ENCODE measurements around the gene ZZZ3. TPM values are rescaled to one million over a fixed set of nuclear protein-coding genes. Genes with fewer than 3 reads are reported as not detected.

ZZZ3 gene
- total and polyA plus RNA-seq, 2 donors (not counting 1 experiment from before 2014, with no cell fraction given), result 14.4 to 65.7 TPM

- ATAC-seq (ENCODE audit: low read depth) (no peak), DNase-seq (no peak)
- Histone ChIP-seq H3K4me1 (ENCODE audit: control insufficient read depth in 2 of 2, insufficient read depth in 2 of 2, low read length in 2 of 2) (no peaks in the 10 kb centered on the region), H3K27ac (ENCODE audit: low read length in 2 of 2) (no peak overlapping the region), H3K36me3 (replicated peaks in 1 of 2; ENCODE audit: control extremely low read depth in 1 of 2, control insufficient read depth in 1 of 2, extremely low read depth in 1 of 2, insufficient read depth in 2 of 2, low read length in 1 of 2) (peaks cover 8 to 68% of the 10 kb centered on the region in 2 experiments), H3K4me2 (replicated peaks; ENCODE audit: low read depth, low read length, poor library complexity, severe bottlenecking) (no peak overlapping the region), H2AFZ (ENCODE audit: insufficient read depth, low read depth, low read length, poor library complexity, severe bottlenecking) (no peak overlapping the region), H3K4me3 (ENCODE audit: control extremely low read depth in 1 of 5, extremely low read depth in 1 of 5, insufficient read depth in 1 of 5, low read depth in 2 of 5, low read length in 4 of 5) (no peak overlapping the region), H3K27me3 (replicated peaks in 1 of 4; ENCODE audit: control extremely low read depth in 1 of 4, control insufficient read depth in 3 of 4, insufficient read depth in 4 of 4, low read length in 3 of 4) (no peaks in the 10 kb centered on the region), H4K20me1 (ENCODE audit: control insufficient read depth, insufficient read depth, low read length, poor library complexity, severe bottlenecking) (no peaks in the 10 kb centered on the region), H3K9ac (ENCODE audit: low read length) (no peak overlapping the region), H3K79me2 (ENCODE audit: control insufficient read depth, insufficient read depth, low read length) (no peaks in the 10 kb centered on the region), H3K9me3 (ENCODE audit: control extremely low read depth in 1 of 3, control insufficient read depth in 2 of 3, insufficient read depth in 1 of 3, low read length in 2 of 3) (no peaks in the 10 kb centered on the region)
- H3K4me3 Mint-ChIP-seq, result no peak overlapping the region
- CTCF ChIA-PET, result no interaction called here
- H3K9me3 Mint-ChIP-seq (ENCODE audit: insufficient read depth), result no peaks in the 10 kb centered on the region
- WGBS (ENCODE audit: insufficient coverage), result 100% methylated on average over 4 of the region's 4 CpGs
- H3K27ac Mint-ChIP-seq, result no peak overlapping the region
- intact Hi-C loops (cut with micrococcal nuclease), result no loop called here
- no peaks in the 10 kb centered on the region for H3K27me3 Mint-ChIP-seq
- TF ChIP-seq CTCF (IDR thresholded peaks at IDR 0.05) (no peak), EZH2 (IDR thresholded peaks at IDR 0.05; ENCODE audit: borderline replicate concordance, insufficient read depth, low read depth, low read length, poor library complexity, severe bottlenecking) (no peak)
- POLR2A ChIA-PET, result no interaction called here
- no peaks in the 10 kb centered on the region for H3K4me1 Mint-ChIP-seq
Observed at GRCh38 chr1:77716065-77716464, 33.6 kb upstream of the ZZZ3 start.

GRCh38 chr1:77709727-77710126 is 27.3 kb upstream of the ZZZ3 start:
- ChIA-PET POLR2A (no interaction called here), CTCF (no interaction called here)
- no peak overlapping the region for H3K4me3 Mint-ChIP-seq

More at GRCh38 chr1:77709727-77710126, 27.3 kb upstream of the ZZZ3 start:
- Mint-ChIP-seq H3K27ac (no peak overlapping the region), H3K4me1 (no peaks in the 10 kb centered on the region), H3K9me3 (ENCODE audit: insufficient read depth) (no peaks in the 10 kb centered on the region), H3K27me3 (no peaks in the 10 kb centered on the region)
- no peaks in the 10 kb centered on the region for H3K9me3 ChIP-seq (ENCODE audit: control extremely low read depth in 1 of 3, control insufficient read depth in 2 of 3, insufficient read depth in 1 of 3, low read length in 2 of 3)
- no peaks in the 10 kb centered on the region for H3K27me3 ChIP-seq (replicated peaks in 1 of 4; ENCODE audit: control extremely low read depth in 1 of 4, control insufficient read depth in 3 of 4, insufficient read depth in 4 of 4, low read length in 3 of 4)
- H3K27ac ChIP-seq (ENCODE audit: low read length in 2 of 2), result no peak overlapping the region
- no peaks in the 10 kb centered on the region for H4K20me1 ChIP-seq (ENCODE audit: control insufficient read depth, insufficient read depth, low read length, poor library complexity, severe bottlenecking)
- no peak overlapping the region for H3K4me3 ChIP-seq (ENCODE audit: control extremely low read depth in 1 of 5, extremely low read depth in 1 of 5, insufficient read depth in 1 of 5, low read depth in 2 of 5, low read length in 4 of 5)
- TF ChIP-seq EZH2 (IDR thresholded peaks at IDR 0.05; ENCODE audit: borderline replicate concordance, insufficient read depth, low read depth, low read length, poor library complexity, severe bottlenecking), result no peak
- TF ChIP-seq CTCF (IDR thresholded peaks at IDR 0.05), result no peak
- H3K36me3 ChIP-seq (replicated peaks in 1 of 2; ENCODE audit: control extremely low read depth in 1 of 2, control insufficient read depth in 1 of 2, extremely low read depth in 1 of 2, insufficient read depth in 2 of 2, low read length in 1 of 2), result peaks cover 17 to 66% of the 10 kb centered on the region in 2 experiments
- no peak for ATAC-seq (ENCODE audit: low read depth)
- H3K4me1 ChIP-seq (ENCODE audit: control insufficient read depth in 2 of 2, insufficient read depth in 2 of 2, low read length in 2 of 2), result no peaks in the 10 kb centered on the region
- DNase-seq, result no peak
- H3K9ac ChIP-seq (ENCODE audit: low read length), result no peak overlapping the region
- 98% methylated on average over 3 of the region's 3 CpGs for WGBS (ENCODE audit: insufficient coverage)
- no peaks in the 10 kb centered on the region for H3K79me2 ChIP-seq (ENCODE audit: control insufficient read depth, insufficient read depth, low read length)
- intact Hi-C loops (cut with micrococcal nuclease), result no loop called here
- no peak overlapping the region for H3K4me2 ChIP-seq (replicated peaks; ENCODE audit: low read depth, low read length, poor library complexity, severe bottlenecking)
- no peak overlapping the region for H2AFZ ChIP-seq (ENCODE audit: insufficient read depth, low read depth, low read length, poor library complexity, severe bottlenecking)

Data from B cell (primary cell).